ENCODE measurements around the gene TYSND1. TPM values are rescaled to one million over a fixed set of nuclear protein-coding genes. Genes with fewer than 3 reads are reported as not detected.
"Not testable (repeated sequence)": the region's sequence is repeated elsewhere in the genome, so short reads cannot be mapped to it uniquely, and the experiment has no call there.

Gene TYSND1
- total RNA-seq, 1 donor from 2014 or later = 11.6 TPM

GRCh38 chr10:70114902-70115301, 31.6 kb downstream of the TYSND1 start:
- DNase-seq (ENCODE audit: low spot score) (no peak), ATAC-seq (no peak)

GRCh38 chr10:70112071-70112470, 34.4 kb downstream of the TYSND1 start:
- DNase-seq (ENCODE audit: low spot score) (no peak), ATAC-seq (no peak)

- no peak for DNase-seq (ENCODE audit: low spot score)
- no peak for ATAC-seq
These were observed 35.0 kb downstream of the TYSND1 start for GRCh38 chr10:70111496-70111895.

GRCh38 chr10:70109064-70109729, 37.3 kb downstream of the TYSND1 start:
- DNase-seq (ENCODE audit: low spot score) (peak; percentile 86), ATAC-seq (peak; percentile 88)

- DNase-seq (ENCODE audit: low spot score) (no peak), ATAC-seq (peak; percentile 31)
These were observed 39.3 kb downstream of the TYSND1 start for GRCh38 chr10:70106958-70107791.

- DNase-seq (ENCODE audit: low spot score) (no peak), ATAC-seq (no peak)
These were observed 44.8 kb downstream of the TYSND1 start for GRCh38 chr10:70101668-70102067.

- not testable (repeated sequence) for DNase-seq (ENCODE audit: low spot score); ATAC-seq
These were observed 45.4 kb downstream of the TYSND1 start for GRCh38 chr10:70101068-70101562.

- DNase-seq (ENCODE audit: low spot score) = no peak
These were observed 48.2 kb downstream of the TYSND1 start for GRCh38 chr10:70098271-70098670.

GRCh38 chr10:70097459-70097858, 49.0 kb downstream of the TYSND1 start:
- ATAC-seq (no peak), DNase-seq (ENCODE audit: low spot score) (no peak)

More at GRCh38 chr10:70098271-70098670, 48.2 kb downstream of the TYSND1 start:
- ATAC-seq = no peak

- peak; percentile 81 for ATAC-seq
These were observed 49.6 kb downstream of the TYSND1 start for GRCh38 chr10:70096705-70097420.

GRCh38 chr10:70096016-70096704, 50.3 kb downstream of the TYSND1 start:
- no peak for ATAC-seq

More at GRCh38 chr10:70096705-70097420, 49.6 kb downstream of the TYSND1 start:
- DNase-seq (ENCODE audit: low spot score) = no peak

GRCh38 chr10:70094250-70094649, 52.2 kb downstream of the TYSND1 start:
- ATAC-seq (no peak), DNase-seq (ENCODE audit: low spot score) (no peak)

More at GRCh38 chr10:70096016-70096704, 50.3 kb downstream of the TYSND1 start:
- no peak for DNase-seq (ENCODE audit: low spot score)

GRCh38 chr10:70093335-70093944, 53.1 kb downstream of the TYSND1 start:
- DNase-seq (ENCODE audit: low spot score) = no peak
- no peak for ATAC-seq

GRCh38 chr10:70092389-70092718, 54.1 kb downstream of the TYSND1 start:
- DNase-seq (ENCODE audit: low spot score) = no peak
- ATAC-seq = no peak

GRCh38 chr10:70090951-70091350, 55.5 kb downstream of the TYSND1 start:
- peak; percentile 48 for ATAC-seq
- no peak for DNase-seq (ENCODE audit: low spot score)

GRCh38 chr10:70090013-70090412, 56.5 kb downstream of the TYSND1 start:
- no peak for DNase-seq (ENCODE audit: low spot score)

GRCh38 chr10:70088308-70088698, 58.2 kb downstream of the TYSND1 start:
- no peak for ATAC-seq
- DNase-seq (ENCODE audit: low spot score) = no peak

More at GRCh38 chr10:70090013-70090412, 56.5 kb downstream of the TYSND1 start:
- no peak for ATAC-seq
